T-helper 22 cell (primary cell): ENCODE data around the gene CDKL1.
"Not testable (repeated sequence)": the region's sequence is repeated elsewhere in the genome, so short reads cannot be mapped to it uniquely, and the experiment has no call there.

Experiments used
- DNase-seq: peaks from one replicate; pipeline ENCODE4 v3.0.0-alpha.2; 2020; ENCODE audit warnings: low read depth

The CDKL1 gene

GRCh38 chr14:50356283-50356682 is 40.4 kb downstream of the CDKL1 start:
- not testable (repeated sequence) for DNase-seq

GRCh38 chr14:50355692-50356091 is 41.0 kb downstream of the CDKL1 start:
- no peak for DNase-seq

GRCh38 chr14:50354527-50354926 is 42.2 kb downstream of the CDKL1 start:
- no peak for DNase-seq

GRCh38 chr14:50353126-50353525 is 43.6 kb downstream of the CDKL1 start:
- no peak for DNase-seq

GRCh38 chr14:50352584-50352983 is 44.1 kb downstream of the CDKL1 start:
- no peak for DNase-seq

- no peak for DNase-seq
These were observed 45.7 kb downstream of the CDKL1 start for GRCh38 chr14:50350975-50351374.

- DNase-seq = no peak
These were observed 47.7 kb downstream of the CDKL1 start for GRCh38 chr14:50348933-50349332.

GRCh38 chr14:50347521-50347920 is 49.2 kb downstream of the CDKL1 start:
- DNase-seq = no peak

GRCh38 chr14:50345846-50346422 is 50.7 kb downstream of the CDKL1 start:
- no peak for DNase-seq

- DNase-seq = no peak
These were observed 51.7 kb downstream of the CDKL1 start for GRCh38 chr14:50344876-50345563.

GRCh38 chr14:50344116-50344775 is 52.4 kb downstream of the CDKL1 start:
- peak; percentile 25 for DNase-seq

GRCh38 chr14:50343434-50343833 is 53.2 kb downstream of the CDKL1 start:
- DNase-seq = no peak

- no peak for DNase-seq
These were observed 54.2 kb downstream of the CDKL1 start for GRCh38 chr14:50342221-50343078.

GRCh38 chr14:50340963-50341362 is 55.7 kb downstream of the CDKL1 start:
- no peak for DNase-seq

- no peak for DNase-seq
These were observed 56.6 kb downstream of the CDKL1 start for GRCh38 chr14:50340045-50340444.

GRCh38 chr14:50339178-50339804 is 57.4 kb downstream of the CDKL1 start:
- DNase-seq = no peak

- no peak for DNase-seq
These were observed 58.1 kb downstream of the CDKL1 start for GRCh38 chr14:50338587-50338986.

GRCh38 chr14:50335989-50336824 is 60.5 kb downstream of the CDKL1 start:
- DNase-seq = no peak

GRCh38 chr14:50335389-50335788 is 61.3 kb downstream of the CDKL1 start:
- DNase-seq = no peak

GRCh38 chr14:50334211-50334610 is 62.5 kb downstream of the CDKL1 start:
- no peak for DNase-seq

- no peak for DNase-seq
These were observed 63.6 kb downstream of the CDKL1 start for GRCh38 chr14:50333014-50333509.
